H1 (cell line): ENCODE data around the gene CTNND2. TPM values are rescaled to one million over a fixed set of nuclear protein-coding genes. Genes with fewer than 3 reads are reported as not detected.

ENCODE experiments used
- CTCF ChIA-PET: fragments of 300-600 bp; sonication (Branson Sonifier 250); formaldehyde crosslinking; loops from one replicate; lab custom pipeline; 2021; ENCODE audit not compliant: partially characterized antibody; lab: Charles Lee
- POLR2A ChIA-PET: fragments of 300-600 bp; sonication (Branson Sonifier 250); formaldehyde crosslinking; loops from one replicate; lab custom pipeline; 2021; ENCODE audit warnings: inconsistent platforms; ENCODE audit not compliant: partially characterized antibody; lab: Charles Lee
- DNase-seq, 2 experiments: peaks; one replicate each; pipeline versions ENCODE4 v3.0.0 to v3.0.0-alpha.2; 2010 to 2022; ENCODE audit warnings: low spot score in 2 of 2, low read depth in 1 of 2, mixed read lengths in 1 of 2
- FAIRE-seq: peaks from 2 replicates; lab custom pipeline; 2011; peaks lifted over from hg19 to GRCh38; lab: Jason Lieb, UNC
- H2AFZ ChIP-seq: 2 replicates; pipeline ENCODE4 v1.8.1; 2012; ENCODE audit warnings: low read length, inconsistent platforms
- H2AK5ac ChIP-seq: 2 replicates; pipeline ENCODE4 v1.6.1; 2013; ENCODE audit warnings: low read depth, low read length
- H2BK120ac ChIP-seq: replicated peaks from 2 replicates; pipeline ENCODE3; 2013; ENCODE audit warnings: low read depth, low read length, inconsistent platforms
- H2BK12ac ChIP-seq: 2 replicates; pipeline ENCODE4 v1.6.1; 2013; ENCODE audit warnings: low read depth, low read length
- H2BK15ac ChIP-seq: 2 replicates; pipeline ENCODE4 v1.6.1; 2013; ENCODE audit warnings: low read length
- H2BK20ac ChIP-seq: 2 replicates; pipeline ENCODE4 v1.6.1; 2013; ENCODE audit warnings: low read length
- H2BK5ac ChIP-seq: 2 replicates; pipeline ENCODE4 v1.6.1; 2013; ENCODE audit warnings: low read depth, low read length
- H3K14ac ChIP-seq: 2 replicates; pipeline ENCODE4 v1.6.1; 2013; ENCODE audit warnings: inconsistent platforms; ENCODE audit not compliant: insufficient read length
- H3K18ac ChIP-seq: 2 replicates; pipeline ENCODE4 v1.6.1; 2013; ENCODE audit warnings: low read length; ENCODE audit errors: extremely low read depth
- H3K23ac ChIP-seq: 2 replicates; pipeline ENCODE4 v1.6.1; 2013; ENCODE audit warnings: inconsistent platforms; ENCODE audit not compliant: insufficient read length
- H3K23me2 ChIP-seq: 2 replicates; pipeline ENCODE4 v1.6.1; 2013; ENCODE audit warnings: low read depth, low read length
- H3K27ac ChIP-seq: 2 replicates; pipeline ENCODE4 v1.6.1; 2011; ENCODE audit warnings: low read depth, low read length, inconsistent platforms
- H3K27me3 ChIP-seq, 4 experiments: replicated peaks in 1 of 4; 1 replicate in 1 of 4; 2 replicates in 3 of 4; pipeline versions ENCODE4 v1.6.1 to v1.8.1; 2011 to 2013; ENCODE audit warnings: low read length in 3 of 4, mild to moderate bottlenecking in 3 of 4, inconsistent platforms in 2 of 4, mixed read lengths in 2 of 4, moderate library complexity in 1 of 4; ENCODE audit not compliant: control insufficient read depth in 3 of 4, insufficient read depth in 3 of 4; ENCODE audit errors: extremely low read depth in 1 of 4
- H3K36me3 ChIP-seq, 4 experiments: 2 replicates each; pipeline versions ENCODE4 v1.6.1 to v1.8.1; 2011 to 2013; ENCODE audit warnings: mild to moderate bottlenecking in 4 of 4, low read length in 3 of 4, moderate library complexity in 2 of 4, control low read depth in 1 of 4, inconsistent platforms in 1 of 4; ENCODE audit not compliant: insufficient read depth in 4 of 4, control insufficient read depth in 2 of 4
- H3K4ac ChIP-seq: replicated peaks from 2 replicates; pipeline ENCODE3; 2013; ENCODE audit warnings: low read length, low read depth, mixed read lengths, inconsistent platforms; ENCODE audit not compliant: insufficient read length
- H3K4me1 ChIP-seq, 4 experiments: replicated peaks in 1 of 4; 1 replicate in 1 of 4; 2 replicates in 3 of 4; pipeline versions ENCODE4 v1.6.1 to v1.8.1; 2011 to 2013; ENCODE audit warnings: low read length in 3 of 4, inconsistent platforms in 2 of 4, mixed read lengths in 1 of 4; ENCODE audit not compliant: insufficient read depth in 4 of 4, control insufficient read depth in 3 of 4
- H3K4me2 ChIP-seq, 2 experiments: 2 replicates each; pipeline versions ENCODE4 v1.6.1 to v1.8.1; 2011 to 2013; ENCODE audit warnings: low read depth in 2 of 2, low read length in 2 of 2, control low read depth in 1 of 2, inconsistent platforms in 1 of 2, mild to moderate bottlenecking in 1 of 2; ENCODE audit not compliant: insufficient read depth in 1 of 2
- H3K4me3 ChIP-seq, 4 experiments: fragments of 200-600, 300-600 bp in 1 of 4; sonication (generic), shearing (Covaris generic), sonication (Bioruptor Twin) in 1 of 4; 2 replicates each; pipeline versions ENCODE4 v1.5.1 to v1.8.1; 2011 to 2016; ENCODE audit warnings: low read length in 4 of 4, low read depth in 3 of 4, control low read depth in 2 of 4, inconsistent platforms in 2 of 4, mild to moderate bottlenecking in 2 of 4, mixed read lengths in 1 of 4, moderate library complexity in 1 of 4; ENCODE audit not compliant: insufficient read depth in 2 of 4; ENCODE audit errors: extremely low read depth in 1 of 4
- H3K56ac ChIP-seq: replicated peaks from 2 replicates; pipeline ENCODE3; 2013; ENCODE audit warnings: low read depth, mild to moderate bottlenecking, mixed read lengths, low read length, inconsistent platforms; ENCODE audit not compliant: insufficient read length
- H3K79me1 ChIP-seq: 2 replicates; pipeline ENCODE4 v1.6.1; 2013; ENCODE audit warnings: low read depth, low read length, control low read depth
- H3K79me2 ChIP-seq, 2 experiments: 2 replicates each; pipeline versions ENCODE4 v1.6.1 to v1.8.1; 2012 to 2013; ENCODE audit warnings: low read length in 2 of 2, mild to moderate bottlenecking in 2 of 2, inconsistent platforms in 1 of 2; ENCODE audit not compliant: insufficient read depth in 2 of 2, control insufficient read depth in 1 of 2
- H3K9ac ChIP-seq, 4 experiments: replicated peaks in 1 of 4; 1 replicate in 1 of 4; 2 replicates in 3 of 4; pipeline versions ENCODE4 v1.6.1 to v1.8.1; 2011 to 2013; ENCODE audit warnings: low read depth in 3 of 4, low read length in 3 of 4, control low read depth in 2 of 4, mild to moderate bottlenecking in 2 of 4, moderate library complexity in 2 of 4, inconsistent platforms in 1 of 4; ENCODE audit errors: extremely low read depth in 1 of 4
- H3K9me3 ChIP-seq, 2 experiments: 2 replicates each; pipeline versions ENCODE4 v1.6.1 to v1.8.1; 2012 to 2013; ENCODE audit warnings: mild to moderate bottlenecking in 2 of 2, moderate library complexity in 2 of 2, control low read depth in 1 of 2, inconsistent platforms in 1 of 2, low read depth in 1 of 2, low read length in 1 of 2, mixed read lengths in 1 of 2; ENCODE audit not compliant: insufficient read depth in 2 of 2
- H4K20me1 ChIP-seq, 2 experiments: replicated peaks in 1 of 2; 2 replicates each; pipeline versions ENCODE3 to v1.8.1; 2011 to 2013; ENCODE audit warnings: inconsistent platforms in 2 of 2, low read length in 2 of 2, mild to moderate bottlenecking in 1 of 2; ENCODE audit not compliant: insufficient read depth in 2 of 2, control insufficient read depth in 1 of 2
- H4K5ac ChIP-seq: 2 replicates; pipeline ENCODE4 v1.6.1; 2013; ENCODE audit warnings: low read length, low read depth, mixed read lengths, inconsistent platforms; ENCODE audit not compliant: insufficient read length
- H4K8ac ChIP-seq: 2 replicates; pipeline ENCODE4 v1.8.0; 2013; ENCODE audit warnings: mild to moderate bottlenecking, moderate library complexity, low read length, inconsistent platforms; ENCODE audit not compliant: insufficient read depth; ENCODE audit errors: extremely low read depth
- H4K91ac ChIP-seq: replicated peaks from 2 replicates; pipeline ENCODE3; 2013; ENCODE audit warnings: low read length, mixed read lengths, inconsistent platforms; ENCODE audit not compliant: insufficient read length
- ATF3 ChIP-seq: IDR thresholded peaks from 2 replicates; pipeline ENCODE4 v1.6.1; 2011; ENCODE audit warnings: low read depth, mild to moderate bottlenecking, low read length; ENCODE audit not compliant: insufficient read depth
- BACH1 ChIP-seq: IDR thresholded peaks from 2 replicates; pipeline ENCODE4 v1.6.1; 2012; ENCODE audit warnings: low read length, improper control_type of control experiment
- EP300 ChIP-seq, 2 experiments: IDR thresholded peaks; 1 replicate in 1 of 2; 2 replicates in 1 of 2; pipeline ENCODE4 v1.6.1; 2011 to 2012; ENCODE audit warnings: low read depth in 2 of 2, low read length in 2 of 2, mild to moderate bottlenecking in 2 of 2, borderline replicate concordance in 1 of 2, inconsistent platforms in 1 of 2, moderate library complexity in 1 of 2
- EZH2 ChIP-seq: fragments of 200-600 bp; sonication (generic); IDR thresholded peaks from 2 replicates; pipeline ENCODE4 v1.7.1; 2012; ENCODE audit warnings: low read depth, mild to moderate bottlenecking, moderate library complexity, low read length, inconsistent platforms; ENCODE audit not compliant: severe bottlenecking
- GABPA ChIP-seq: IDR thresholded peaks from 2 replicates; pipeline ENCODE4 v1.6.1; 2011; ENCODE audit warnings: mild to moderate bottlenecking, low read length, moderate library complexity, borderline replicate concordance; ENCODE audit not compliant: insufficient read depth
- MAFK ChIP-seq: IDR thresholded peaks from 2 replicates; pipeline ENCODE4 v1.6.1; 2012; ENCODE audit warnings: low read depth, mild to moderate bottlenecking, improper control_type of control experiment, low read length
- PHF8 ChIP-seq: fragments of 200-600 bp; sonication (generic); conservative IDR thresholded peaks from 2 replicates; pipeline ENCODE4 v1.7.1; 2012; ENCODE audit warnings: low read depth, mild to moderate bottlenecking, inconsistent platforms, low read length, moderate library complexity
- RAD21 ChIP-seq, 2 experiments: IDR thresholded peaks in 1 of 2; conservative IDR thresholded peaks in 1 of 2; 2 replicates each; pipeline ENCODE4 v1.6.1; 2011; ENCODE audit warnings: low read depth in 2 of 2, low read length in 2 of 2, improper control_type of control experiment in 1 of 2, inconsistent platforms in 1 of 2, mild to moderate bottlenecking in 1 of 2, moderate library complexity in 1 of 2
- TAF7 ChIP-seq: optimal IDR thresholded peaks from 2 replicates; pipeline ENCODE3; 2011; ENCODE audit warnings: low read depth, mild to moderate bottlenecking, inconsistent platforms, low read length, moderate library complexity, borderline replicate concordance
- WGBS, 2 experiments: shearing (Covaris generic) in 1 of 2; methylation state at CpG; one replicate each; pipeline versions ENCODE4 v1.1.6 to v1.1.7; 2013 to 2015; ENCODE audit warnings: low lambda C conversion rate in 2 of 2, mixed read lengths in 2 of 2, inconsistent platforms in 1 of 2, low coverage in 1 of 2, missing lambda C conversion rate in 1 of 2; ENCODE audit not compliant: insufficient replicate concordance in 2 of 2, insufficient coverage in 1 of 2, insufficient read length in 1 of 2; ENCODE audit errors: extremely low coverage in 1 of 2, missing lambda C conversion rate in 1 of 2; 5-methylcytosine and 5-hydroxymethylcytosine counted together
- polyA plus RNA-seq, 7 experiments: library from polyadenylated mRNA; depleted of rRNA in 3 of 7; stranded (reverse) in 5 of 7; unstranded in 2 of 7; fragments of >200 nt in 5 of 7; fragments of 200-250 nt in 2 of 7; gene quantifications; 1 replicate in 5 of 7; 2 replicates in 1 of 7; 4 replicates in 1 of 7; pipeline versions ENCODE4 v1.2.1 to v1.2.3, GENCODE V29; 2011 to 2013; ENCODE audit warnings: missing spikeins in 2 of 7, mixed read lengths in 2 of 7
- total RNA-seq: library from RNA; stranded (reverse); fragmentation: NEBNext Ultra II Directional; extraction: Animal tissue kit (Norgen Biotek cat#: 25700); gene quantifications from 2 replicates; pipeline ENCODE4 v1.2.1, GENCODE V29; 2021
- TF ChIP-seq, protein P1 (sequence below): IDR thresholded peaks from 2 replicates; pipeline ENCODE4 v1.6.1; 2012; ENCODE audit warnings: inconsistent platforms

The CTNND2 gene
- total and polyA plus RNA-seq, 2 of the 8 experiments (the other 6 are each of a cell fraction or from before 2014, with no cell fraction given), result 7.4 to 14.2 TPM

GRCh38 chr5:11504065-11504885, 400.0 kb downstream of the CTNND2 start:
- no peak overlapping the region for H3K4me2 ChIP-seq
- H2AK5ac ChIP-seq, result no peak overlapping the region
- no peak overlapping the region for H4K91ac ChIP-seq
- H3K4me3 ChIP-seq, result no peak overlapping the region
- H3K27ac ChIP-seq, result no peak overlapping the region
- H3K23me2 ChIP-seq, result no peaks in the 10 kb centered on the region
- WGBS, 2 experiments, result 95% methylated on average over 12 of the region's 12 CpGs; no CpG with 5 or more reads in 1 of the 2 experiments
- no peak overlapping the region for H4K5ac ChIP-seq
- H3K9ac ChIP-seq, result no peak overlapping the region
- ChIA-PET CTCF (interaction anchor here (0.6 to 1.8 kb wide), 2 partner anchors 8 to 1902 kb away, joined by 3 to 4 read pairs; no protein-coding TSS in a partner anchor), POLR2A (no interaction called here)
- H3K79me1 ChIP-seq, result no peaks in the 10 kb centered on the region
- H4K20me1 ChIP-seq, result no peaks in the 10 kb centered on the region
- no peaks in the 10 kb centered on the region for H3K36me3 ChIP-seq
- H2BK12ac ChIP-seq, result no peak overlapping the region
- H2BK15ac ChIP-seq, result no peak overlapping the region
- no peak overlapping the region for H3K14ac ChIP-seq
- no peak overlapping the region for H3K56ac ChIP-seq
- H4K8ac ChIP-seq, result peak overlapping the region; percentile 38; the same call in 1 of the 2 replicates
- no peaks in the 10 kb centered on the region for H3K79me2 ChIP-seq
- DNase-seq, result no peak
- no peak overlapping the region for H2BK120ac ChIP-seq
- H2BK5ac ChIP-seq, result no peak overlapping the region; the same call in 1 of the 2 replicates
- no peak overlapping the region for H2AFZ ChIP-seq
- no peak overlapping the region for H3K18ac ChIP-seq
- no peak overlapping the region for H2BK20ac ChIP-seq
- H3K23ac ChIP-seq, result no peak overlapping the region
- H3K27me3 ChIP-seq, result no peaks in the 10 kb centered on the region
- H3K9me3 ChIP-seq, result no peaks in the 10 kb centered on the region
- no peak for FAIRE-seq
- H3K4ac ChIP-seq, result no peak overlapping the region
- peaks cover 0 to 3% (median under 1%) of the 10 kb centered on the region in 4 experiments; a peak in 2 of 7 replicates for H3K4me1 ChIP-seq
- TF ChIP-seq RAD21 (IDR thresholded peaks at IDR 0.05 in 1 of 2, conservative IDR thresholded peaks at IDR 0.05 in 1 of 2; ENCODE audit: low read depth in 2 of 2, low read length in 2 of 2), result no peak
- TF ChIP-seq EP300 (IDR thresholded peaks at IDR 0.05; ENCODE audit: borderline replicate concordance in 1 of 2, low read depth in 2 of 2, low read length in 2 of 2), result no peak
- no peak for TF ChIP-seq TAF7
- TF ChIP-seq ATF3, result no peak
- TF ChIP-seq MAFK, result peak; percentile 75
- no peak for TF ChIP-seq EZH2
- TF ChIP-seq, protein P1, sequence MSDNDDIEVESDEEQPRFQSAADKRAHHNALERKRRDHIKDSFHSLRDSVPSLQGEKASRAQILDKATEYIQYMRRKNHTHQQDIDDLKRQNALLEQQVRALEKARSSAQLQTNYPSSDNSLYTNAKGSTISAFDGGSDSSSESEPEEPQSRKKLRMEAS, result no peak
- TF ChIP-seq BACH1, result peak; percentile 54; the same call in 1 of the 2 replicates
- no peak for TF ChIP-seq GABPA
- no peak for TF ChIP-seq PHF8
